T-cell (primary cell): ENCODE data around the gene NECTIN2. TPM values are rescaled to one million over a fixed set of nuclear protein-coding genes. Genes with fewer than 3 reads are reported as not detected.

ENCODE experiments used
- ATAC-seq, 4 experiments: fragments of 200-7000 bp in 3 of 4; fragments of 150-1000 bp in 1 of 4; cut with Tn5 transposase; replicated peaks in 1 of 4; 1 replicate in 3 of 4; 2 replicates in 1 of 4; pipeline ENCODE4 v1.10.0; 2021; ENCODE audit warnings: moderate library complexity in 3 of 4, mild to moderate bottlenecking in 2 of 4, moderate number of reproducible peaks in 1 of 4
- CTCF ChIA-PET, 2 donors: fragments of 300-600 bp; sonication (Branson Sonifier 250); formaldehyde crosslinking; loops; one replicate each; lab custom pipeline; 2022; ENCODE audit warnings: antibody characterized with exemption in 2 of 2; lab: Charles Lee
- POLR2A ChIA-PET, 2 donors: fragments of 300-600 bp; sonication (Branson Sonifier 250); formaldehyde crosslinking; loops; one replicate each; lab custom pipeline; 2022; ENCODE audit warnings: antibody characterized with exemption in 2 of 2; lab: Charles Lee
- DNase-seq, 35 experiments: peaks; one replicate each; pipeline versions ENCODE4 v3.0.0 to v3.0.0-alpha.2; 2013 to 2023
- H3K27ac ChIP-seq: one replicate; pipeline ENCODE4 v1.5.1; 2013; ENCODE audit warnings: low read length
- H3K27me3 ChIP-seq, 2 experiments: replicated peaks in 1 of 2; 1 replicate in 1 of 2; 2 replicates in 1 of 2; pipeline versions ENCODE4 v1.6.1 to v1.7.0; 2013; ENCODE audit warnings: low read length in 1 of 2, mixed read lengths in 1 of 2; ENCODE audit not compliant: control insufficient read depth in 2 of 2, insufficient read depth in 2 of 2; ENCODE audit errors: extremely low read depth in 1 of 2
- H3K36me3 ChIP-seq, 2 donors: 1 replicate in 1 of 2; 2 replicates in 1 of 2; pipeline versions ENCODE4 v1.6.1 to v1.7.0; 2013; ENCODE audit warnings: low read length in 1 of 2; ENCODE audit not compliant: control insufficient read depth in 2 of 2, insufficient read depth in 1 of 2; ENCODE audit errors: extremely low read depth in 1 of 2
- H3K4me1 ChIP-seq, 2 experiments: 1 replicate in 1 of 2; 2 replicates in 1 of 2; pipeline versions ENCODE4 v1.6.1 to v1.7.0; 2013; ENCODE audit warnings: low read length in 2 of 2, mixed read lengths in 1 of 2; ENCODE audit not compliant: insufficient read depth in 2 of 2, control insufficient read depth in 1 of 2; ENCODE audit errors: extremely low read depth in 1 of 2
- H3K4me3 ChIP-seq, 2 donors: 1 replicate in 1 of 2; 2 replicates in 1 of 2; pipeline versions ENCODE4 v1.5.1 to v1.7.0; 2013; ENCODE audit warnings: mild to moderate bottlenecking in 2 of 2, low read length in 1 of 2, moderate library complexity in 1 of 2; ENCODE audit not compliant: control insufficient read depth in 1 of 2; ENCODE audit errors: extremely low read depth in 1 of 2
- H3K9me3 ChIP-seq: 2 replicates; pipeline ENCODE4 v1.7.0; 2013
- H3K27ac Mint-ChIP-seq, 2 donors: one replicate each; pipeline ENCODE4 v1.8.0; 2020 to 2021; ENCODE audit warnings: mild to moderate bottlenecking in 2 of 2, mixed read lengths in 2 of 2
- H3K27me3 Mint-ChIP-seq, 2 donors: one replicate each; pipeline ENCODE4 v1.8.0; 2021 to 2022; ENCODE audit warnings: mixed read lengths in 2 of 2
- H3K36me3 Mint-ChIP-seq: one replicate; pipeline ENCODE4 v1.8.0; 2021; ENCODE audit warnings: mixed read lengths
- H3K4me1 Mint-ChIP-seq, 3 donors: one replicate each; pipeline ENCODE4 v1.8.0; 2020 to 2022; ENCODE audit warnings: mixed read lengths in 3 of 3, mild to moderate bottlenecking in 1 of 3
- H3K4me3 Mint-ChIP-seq, 3 donors: one replicate each; pipeline ENCODE4 v1.8.0; 2020 to 2022; ENCODE audit warnings: mild to moderate bottlenecking in 3 of 3, mixed read lengths in 3 of 3, moderate library complexity in 3 of 3
- H3K9me3 Mint-ChIP-seq, 3 donors: one replicate each; pipeline ENCODE4 v1.8.0; 2020 to 2022; ENCODE audit warnings: mixed read lengths in 3 of 3
- WGBS: methylation state at CpG from one replicate; pipeline ENCODE4 v1.1.5; 2013; ENCODE audit warnings: missing lambda C conversion rate; ENCODE audit not compliant: insufficient coverage; 5-methylcytosine and 5-hydroxymethylcytosine counted together
- total RNA-seq, 35 experiments: library from RNA in 6 of 35; stranded (reverse) in 6 of 35; fragments of 120-200 nt in 1 of 35; gene quantifications; one replicate each; pipeline versions ENCODE4 v1.2.1 to v1.2.4 and lab custom pipeline; 2013 to 2026

NECTIN2 gene
- total RNA-seq, 5 donors from 2014 or later (not counting 1 experiment from before 2014, with no cell fraction given): 0.30 to 1.8 (median 1.4) TPM

DNA sequence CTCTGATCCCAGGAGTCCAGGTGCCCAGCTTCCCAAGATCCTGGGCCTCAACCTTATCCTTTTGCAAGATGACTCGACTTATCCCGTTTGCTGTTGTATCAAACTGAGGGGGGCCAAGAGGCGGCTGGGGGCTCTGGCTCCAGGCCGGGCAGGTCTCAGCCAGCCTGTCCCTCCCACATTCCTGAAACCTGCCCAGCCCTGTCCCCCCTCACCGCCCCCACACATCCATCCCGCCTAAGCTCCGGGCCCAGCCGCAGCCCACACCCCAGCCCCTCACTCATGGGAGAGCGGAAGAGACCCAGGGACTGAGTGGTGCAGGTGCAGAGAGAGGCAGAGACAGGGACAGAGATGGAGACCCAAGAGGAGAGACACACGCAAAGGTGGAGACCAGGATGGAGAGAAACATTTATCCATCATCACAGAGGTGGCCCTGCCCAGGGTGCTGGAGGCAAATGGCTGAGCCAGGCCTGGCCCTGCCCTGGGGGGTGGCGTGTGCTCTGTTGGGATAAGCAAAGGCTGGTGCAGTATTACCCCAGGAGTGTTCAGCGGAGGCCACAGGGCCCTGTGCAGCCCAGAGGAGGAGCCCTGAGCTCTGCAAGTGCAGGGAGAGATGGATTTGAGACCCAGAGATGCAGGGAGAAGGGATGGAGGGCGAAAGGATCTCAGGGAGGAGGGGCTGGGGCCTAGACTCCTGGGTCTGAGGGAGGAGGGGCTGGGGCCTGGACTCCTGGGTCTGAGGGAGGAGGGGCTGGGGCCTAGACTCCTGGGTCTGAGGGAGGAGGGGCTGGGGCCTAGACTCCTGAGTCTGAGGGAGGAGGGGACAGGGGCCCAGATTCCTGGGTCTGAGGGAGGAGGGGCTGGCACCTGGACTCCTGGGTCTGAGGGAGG is 35.6 kb upstream of the NECTIN2 start:
- no peak for DNase-seq
- Histone ChIP-seq H3K27me3 (peaks cover 0 to 59% of the 10 kb centered on the region in 2 experiments), H3K27ac (no peak overlapping the region), H3K4me1 (peaks cover 0 to 12% of the 10 kb centered on the region in 2 experiments), H3K9me3 (no peaks in the 10 kb centered on the region), H3K36me3 (no peaks in the 10 kb centered on the region), H3K4me3 (no peak overlapping the region)
- peaks cover 0 to 12% (median 8%) of the 10 kb centered on the region in 3 donors for H3K4me1 Mint-ChIP-seq
- ChIA-PET CTCF (no interaction called here), POLR2A (no interaction called here)
- H3K27ac Mint-ChIP-seq: no peak overlapping the region
- H3K9me3 Mint-ChIP-seq: no peaks in the 10 kb centered on the region
- 70% methylated on average over 4 of the region's 13 CpGs for WGBS
- ATAC-seq: no peak
- no peak overlapping the region for H3K4me3 Mint-ChIP-seq
- peaks cover 20 to 31% of the 10 kb centered on the region in 2 donors for H3K27me3 Mint-ChIP-seq
- H3K36me3 Mint-ChIP-seq: no peaks in the 10 kb centered on the region

DNA sequence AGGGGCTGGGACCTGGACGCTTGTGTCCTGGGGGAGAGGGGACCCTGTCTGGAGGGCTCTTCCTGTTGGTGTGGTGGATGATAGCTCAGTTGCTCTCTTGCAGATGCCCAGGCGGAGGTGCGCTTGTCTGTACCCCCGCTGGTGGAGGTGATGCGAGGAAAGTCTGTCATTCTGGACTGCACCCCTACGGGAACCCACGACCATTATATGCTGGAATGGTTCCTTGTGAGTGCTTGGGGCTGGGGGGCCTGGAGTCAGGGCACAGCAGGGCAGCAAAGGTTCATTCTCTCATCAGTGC is 35.0 kb upstream of the NECTIN2 start:
- peaks cover 0 to 12% (median 8%) of the 10 kb centered on the region in 3 donors for H3K4me1 Mint-ChIP-seq
- peaks cover 20 to 31% of the 10 kb centered on the region in 2 donors for H3K27me3 Mint-ChIP-seq
- Histone ChIP-seq H3K4me1 (peaks cover 0 to 12% of the 10 kb centered on the region in 2 experiments), H3K4me3 (no peak overlapping the region), H3K36me3 (no peaks in the 10 kb centered on the region), H3K27ac (no peak overlapping the region), H3K9me3 (no peaks in the 10 kb centered on the region), H3K27me3 (peaks cover 0 to 59% of the 10 kb centered on the region in 2 experiments)
- H3K36me3 Mint-ChIP-seq: no peaks in the 10 kb centered on the region
- ChIA-PET CTCF (no interaction called here), POLR2A (no interaction called here)
- no peak overlapping the region for H3K4me3 Mint-ChIP-seq
- ATAC-seq: no peak
- no peak overlapping the region for H3K27ac Mint-ChIP-seq
- DNase-seq: no peak
- WGBS: 92% methylated on average over 5 of the region's 7 CpGs
- no peaks in the 10 kb centered on the region for H3K9me3 Mint-ChIP-seq

DNA sequence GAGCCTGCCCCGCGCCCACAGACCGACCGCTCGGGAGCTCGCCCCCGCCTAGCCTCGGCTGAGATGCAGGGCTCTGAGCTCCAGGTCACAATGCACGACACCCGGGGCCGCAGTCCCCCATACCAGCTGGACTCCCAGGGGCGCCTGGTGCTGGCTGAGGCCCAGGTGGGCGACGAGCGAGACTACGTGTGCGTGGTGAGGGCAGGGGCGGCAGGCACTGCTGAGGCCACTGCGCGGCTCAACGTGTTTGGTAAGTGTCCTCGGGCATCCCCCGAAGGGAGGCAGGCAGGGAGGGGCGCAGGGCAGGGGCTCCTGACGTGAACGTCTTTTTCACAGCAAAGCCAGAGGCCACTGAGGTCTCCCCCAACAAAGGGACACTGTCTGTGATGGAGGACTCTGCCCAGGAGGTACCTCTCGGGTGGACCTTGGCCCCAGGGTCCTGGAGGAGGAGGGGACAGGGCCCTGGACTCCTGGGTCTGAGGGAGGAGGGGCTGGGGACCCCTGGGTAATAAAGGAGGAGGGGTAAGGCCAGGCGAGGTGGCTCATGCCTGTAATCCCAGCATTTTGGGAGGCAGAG is 33.9 kb upstream of the NECTIN2 start:
- Histone ChIP-seq H3K27ac (no peak overlapping the region), H3K27me3 (peaks cover 0 to 56% of the 10 kb centered on the region in 2 experiments), H3K4me3 (no peak overlapping the region), H3K4me1 (peaks cover 0 to 12% of the 10 kb centered on the region in 2 experiments), H3K36me3 (no peaks in the 10 kb centered on the region), H3K9me3 (no peaks in the 10 kb centered on the region)
- Mint-ChIP-seq H3K4me3 (no peak overlapping the region), H3K4me1 (peaks cover 0 to 12% (median 8%) of the 10 kb centered on the region in 3 donors), H3K36me3 (no peaks in the 10 kb centered on the region), H3K27me3 (peaks cover 20 to 31% of the 10 kb centered on the region in 2 donors), H3K27ac (no peak overlapping the region), H3K9me3 (no peaks in the 10 kb centered on the region)
- ChIA-PET CTCF (interaction anchor here in 1 of 2 donors (0.7 kb wide), 1 partner anchor 551 kb away, joined by 5 read pairs; no protein-coding TSS in a partner anchor), POLR2A (no interaction called here)
- ATAC-seq: no peak
- DNase-seq: no peak
- WGBS: 87% methylated on average over 25 of the region's 28 CpGs

DNA sequence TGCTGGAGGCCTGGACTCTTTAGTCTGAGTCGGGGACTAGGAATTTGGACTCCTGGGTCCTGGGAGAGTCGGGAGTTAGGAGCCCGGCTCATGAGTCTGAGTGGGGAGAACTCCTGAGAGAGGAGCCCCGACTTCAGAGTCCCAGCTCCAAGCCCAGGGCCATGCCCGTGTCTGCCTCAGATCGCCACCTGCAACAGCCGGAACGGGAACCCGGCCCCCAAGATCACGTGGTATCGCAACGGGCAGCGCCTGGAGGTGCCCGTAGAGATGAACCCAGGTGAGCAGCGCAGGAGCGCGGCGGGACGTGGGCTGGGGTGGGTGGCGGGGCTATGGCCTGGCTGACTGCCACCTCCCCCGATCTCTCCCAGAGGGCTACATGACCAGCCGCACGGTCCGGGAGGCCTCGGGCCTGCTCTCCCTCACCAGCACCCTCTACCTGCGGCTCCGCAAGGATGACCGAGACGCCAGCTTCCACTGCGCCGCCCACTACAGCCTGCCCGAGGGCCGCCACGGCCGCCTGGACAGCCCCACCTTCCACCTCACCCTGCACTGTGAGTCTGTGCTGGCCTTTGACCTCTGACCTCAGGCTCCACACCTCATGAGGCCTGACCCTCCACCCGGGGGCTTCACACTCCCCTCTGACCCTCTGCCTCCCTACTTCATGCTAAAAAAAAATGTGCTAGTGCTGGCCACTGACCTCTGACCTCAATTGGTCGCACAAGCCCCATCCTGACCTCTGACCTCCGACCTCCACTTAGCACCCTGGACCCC is 32.8 kb upstream of the NECTIN2 start:
- H3K27ac ChIP-seq: no peak overlapping the region
- H3K36me3 ChIP-seq: no peaks in the 10 kb centered on the region
- Mint-ChIP-seq H3K27ac (no peak overlapping the region), H3K4me3 (no peak overlapping the region), H3K27me3 (peaks cover 20 to 29% of the 10 kb centered on the region in 2 donors), H3K9me3 (no peaks in the 10 kb centered on the region), H3K4me1 (peaks cover 0 to 10% (median 8%) of the 10 kb centered on the region in 3 donors), H3K36me3 (no peaks in the 10 kb centered on the region)
- ChIA-PET CTCF (no interaction called here), POLR2A (no interaction called here)
- peaks cover 0 to 46% of the 10 kb centered on the region in 2 experiments for H3K27me3 ChIP-seq
- no peak overlapping the region for H3K4me3 ChIP-seq
- H3K9me3 ChIP-seq: no peaks in the 10 kb centered on the region
- WGBS: 88% methylated on average over 36 of the region's 38 CpGs
- peaks cover 0 to 12% of the 10 kb centered on the region in 2 experiments for H3K4me1 ChIP-seq
- ATAC-seq (no peak), DNase-seq (no peak)

DNA sequence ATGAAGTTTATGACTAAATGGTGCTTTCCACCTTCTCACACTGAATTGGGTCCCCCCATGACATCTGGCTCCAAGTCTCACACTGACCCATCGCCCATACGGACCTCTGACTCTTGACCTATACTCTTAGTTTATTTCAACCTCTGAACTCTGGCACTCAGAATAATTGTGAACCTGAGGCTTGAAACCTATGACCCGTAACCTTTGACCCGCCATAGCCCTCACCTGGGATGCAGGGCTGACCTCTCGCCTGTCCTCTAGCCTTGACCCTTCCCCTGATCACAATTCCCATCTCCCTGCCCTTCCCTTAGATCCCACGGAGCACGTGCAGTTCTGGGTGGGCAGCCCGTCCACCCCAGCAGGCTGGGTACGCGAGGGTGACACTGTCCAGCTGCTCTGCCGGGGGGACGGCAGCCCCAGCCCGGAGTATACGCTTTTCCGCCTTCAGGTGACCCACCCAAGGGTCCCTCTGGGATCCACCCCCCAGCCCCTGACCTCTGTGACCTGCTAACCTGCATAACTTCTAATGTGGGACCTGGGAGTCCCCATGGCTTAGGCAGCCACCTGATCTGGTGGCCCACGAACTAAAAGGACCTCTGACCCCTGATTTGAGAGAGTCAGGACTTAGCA is 32.1 kb upstream of the NECTIN2 start:
- ChIA-PET POLR2A (no interaction called here), CTCF (no interaction called here)
- 87% methylated on average over 14 of the region's 16 CpGs for WGBS
- no peaks in the 10 kb centered on the region for H3K9me3 Mint-ChIP-seq
- no peaks in the 10 kb centered on the region for H3K36me3 Mint-ChIP-seq
- H3K27me3 Mint-ChIP-seq: peaks cover 20 to 25% of the 10 kb centered on the region in 2 donors
- no peak overlapping the region for H3K27ac ChIP-seq
- no peaks in the 10 kb centered on the region for H3K9me3 ChIP-seq
- peaks cover 0 to 7% of the 10 kb centered on the region in 2 experiments for H3K4me1 ChIP-seq
- no peak overlapping the region for H3K4me3 ChIP-seq
- no peak for ATAC-seq
- H3K4me1 Mint-ChIP-seq: peaks cover 0 to 7% (median 5%) of the 10 kb centered on the region in 3 donors
- H3K36me3 ChIP-seq: no peaks in the 10 kb centered on the region
- no peak overlapping the region for H3K27ac Mint-ChIP-seq
- no peak overlapping the region for H3K4me3 Mint-ChIP-seq
- peaks cover 0 to 40% of the 10 kb centered on the region in 2 experiments for H3K27me3 ChIP-seq
- no peak for DNase-seq

DNA sequence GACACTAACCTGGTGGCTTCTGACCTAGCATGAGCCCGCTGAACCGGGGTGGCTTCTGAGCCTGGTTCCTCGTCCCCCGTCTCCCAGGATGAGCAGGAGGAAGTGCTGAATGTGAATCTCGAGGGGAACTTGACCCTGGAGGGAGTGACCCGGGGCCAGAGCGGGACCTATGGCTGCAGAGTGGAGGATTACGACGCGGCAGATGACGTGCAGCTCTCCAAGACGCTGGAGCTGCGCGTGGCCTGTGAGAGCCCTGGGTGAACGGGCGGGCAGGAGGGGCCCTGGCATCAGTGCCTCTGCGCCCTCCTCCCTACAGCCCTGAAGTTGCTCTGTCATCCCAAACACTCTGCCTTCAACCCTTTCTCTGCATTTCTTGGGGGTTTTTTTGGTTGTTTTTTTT is 31.6 kb upstream of the NECTIN2 start:
- no peaks in the 10 kb centered on the region for H3K36me3 Mint-ChIP-seq
- peaks cover 0 to 1% of the 10 kb centered on the region in 2 experiments for H3K4me1 ChIP-seq
- H3K4me3 Mint-ChIP-seq: no peak overlapping the region
- H3K4me1 Mint-ChIP-seq: peaks cover 0 to 3% (median 1%) of the 10 kb centered on the region in 3 donors
- H3K27me3 Mint-ChIP-seq: peaks cover 20% of the 10 kb centered on the region in 2 donors
- no peak overlapping the region for H3K27ac ChIP-seq
- no peaks in the 10 kb centered on the region for H3K36me3 ChIP-seq
- H3K9me3 ChIP-seq: no peaks in the 10 kb centered on the region
- DNase-seq: no peak
- POLR2A ChIA-PET: no interaction called here
- no peak overlapping the region for H3K4me3 ChIP-seq
- WGBS: 80% methylated on average over 12 of the region's 17 CpGs
- H3K9me3 Mint-ChIP-seq: no peaks in the 10 kb centered on the region
- CTCF ChIA-PET: interaction anchor here in 1 of 2 donors (0.7 kb wide), 1 partner anchor 1493 kb away, joined by 4 read pairs; no protein-coding TSS in a partner anchor
- H3K27ac Mint-ChIP-seq: no peak overlapping the region
- no peak for ATAC-seq
- H3K27me3 ChIP-seq: peaks cover 0 to 35% of the 10 kb centered on the region in 2 experiments
